GF-D8 (cell line): Measurements from ENCODE around the gene CACNG4.

ENCODE experiments used
- DNase-seq: peaks from one replicate; lab custom pipeline; 2025; lab: John Stamatoyannopoulos, UW

The CACNG4 gene

GRCh38 chr17:67066717-67067116 lies 102.2 kb downstream of the CACNG4 start:
- DNase-seq: no peak

- DNase-seq: no peak
Measured at GRCh38 chr17:67067571-67068482, 103.3 kb downstream of the CACNG4 start.

GRCh38 chr17:67068999-67069398 lies 104.5 kb downstream of the CACNG4 start:
- no peak for DNase-seq

GRCh38 chr17:67069603-67070136 lies 105.2 kb downstream of the CACNG4 start:
- no peak for DNase-seq

- no peak for DNase-seq
Measured at GRCh38 chr17:67071595-67071994, 107.1 kb downstream of the CACNG4 start.

GRCh38 chr17:67072885-67073284 lies 108.4 kb downstream of the CACNG4 start:
- no peak for DNase-seq

GRCh38 chr17:67074781-67075180 lies 110.3 kb downstream of the CACNG4 start:
- no peak for DNase-seq

GRCh38 chr17:67076290-67076689 lies 111.8 kb downstream of the CACNG4 start:
- DNase-seq: no peak

GRCh38 chr17:67078292-67078691 lies 113.8 kb downstream of the CACNG4 start:
- no peak for DNase-seq

GRCh38 chr17:67079491-67079890 lies 115.0 kb downstream of the CACNG4 start:
- DNase-seq: no peak

GRCh38 chr17:67080804-67081203 lies 116.3 kb downstream of the CACNG4 start:
- no peak for DNase-seq

- DNase-seq: no peak
Measured at GRCh38 chr17:67082107-67082506, 117.6 kb downstream of the CACNG4 start.
